Breast epithelium (tissue), 3 donors: ENCODE data around the gene RPL37.

Experiments used
- POLR2A ChIP-seq: fragments of 450-650 bp; IDR thresholded peaks from one replicate; pipeline ENCODE4 v1.6.1; 2016; ENCODE audit warnings: antibody characterized with exemption, mild to moderate bottlenecking, moderate library complexity
- POLR2AphosphoS5 ChIP-seq, 3 donors: sonication (generic); formaldehyde crosslinking; IDR thresholded peaks; one replicate each; pipeline ENCODE4 v1.6.1; 2017; ENCODE audit warnings: antibody characterized with exemption in 3 of 3
- TF ChIP-seq, protein P1 (sequence below), 3 donors: fragments of 450-650 bp; IDR thresholded peaks; one replicate each; pipeline ENCODE4 v1.5.1; 2016 to 2017; ENCODE audit warnings: antibody characterized with exemption in 3 of 3, mild to moderate bottlenecking in 3 of 3, moderate library complexity in 3 of 3

DNA sequence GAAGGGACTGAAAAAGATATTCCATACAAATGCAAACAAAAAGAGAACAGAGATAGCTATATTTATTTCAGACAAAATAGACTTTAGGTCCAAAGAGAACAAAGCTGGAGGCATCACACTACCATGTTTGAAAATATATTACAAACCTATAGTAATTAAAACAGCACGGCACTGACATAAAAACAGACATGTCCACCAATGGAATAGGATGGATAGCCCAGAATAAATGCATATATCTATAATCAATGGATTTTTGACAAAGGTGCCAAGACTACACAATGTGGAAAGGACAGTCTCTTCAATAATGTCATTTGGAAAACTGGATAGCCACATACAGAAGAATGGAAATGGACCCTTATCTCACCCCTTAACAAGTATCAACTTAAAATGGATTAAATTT is 47.0 kb downstream of the RPL37 start:
- TF ChIP-seq, protein P1, sequence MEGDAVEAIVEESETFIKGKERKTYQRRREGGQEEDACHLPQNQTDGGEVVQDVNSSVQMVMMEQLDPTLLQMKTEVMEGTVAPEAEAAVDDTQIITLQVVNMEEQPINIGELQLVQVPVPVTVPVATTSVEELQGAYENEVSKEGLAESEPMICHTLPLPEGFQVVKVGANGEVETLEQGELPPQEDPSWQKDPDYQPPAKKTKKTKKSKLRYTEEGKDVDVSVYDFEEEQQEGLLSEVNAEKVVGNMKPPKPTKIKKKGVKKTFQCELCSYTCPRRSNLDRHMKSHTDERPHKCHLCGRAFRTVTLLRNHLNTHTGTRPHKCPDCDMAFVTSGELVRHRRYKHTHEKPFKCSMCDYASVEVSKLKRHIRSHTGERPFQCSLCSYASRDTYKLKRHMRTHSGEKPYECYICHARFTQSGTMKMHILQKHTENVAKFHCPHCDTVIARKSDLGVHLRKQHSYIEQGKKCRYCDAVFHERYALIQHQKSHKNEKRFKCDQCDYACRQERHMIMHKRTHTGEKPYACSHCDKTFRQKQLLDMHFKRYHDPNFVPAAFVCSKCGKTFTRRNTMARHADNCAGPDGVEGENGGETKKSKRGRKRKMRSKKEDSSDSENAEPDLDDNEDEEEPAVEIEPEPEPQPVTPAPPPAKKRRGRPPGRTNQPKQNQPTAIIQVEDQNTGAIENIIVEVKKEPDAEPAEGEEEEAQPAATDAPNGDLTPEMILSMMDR (IDR thresholded peaks at IDR 0.05), result no peak
- TF ChIP-seq POLR2A, result no peak
- no peak for TF ChIP-seq POLR2AphosphoS5 (IDR thresholded peaks at IDR 0.05)
